Progenitor cell of endocrine pancreas (in vitro differentiated cells): ENCODE results near the gene EXOC6B. TPM values are rescaled to one million over a fixed set of nuclear protein-coding genes. Genes with fewer than 3 reads are reported as not detected.

Experiments used
- DNase-seq: peaks from one replicate; pipeline ENCODE4 v3.0.0; 2021; ENCODE audit warnings: low spot score; ENCODE audit not compliant: unreplicated experiment
- H3K27ac Mint-ChIP-seq: 2 replicates; pipeline ENCODE4 v1.8.0; 2021; ENCODE audit warnings: mild to moderate bottlenecking, moderate library complexity, mixed read lengths
- H3K27me3 Mint-ChIP-seq: 2 replicates; pipeline ENCODE4 v1.8.0; 2021; ENCODE audit warnings: mixed read lengths
- H3K36me3 Mint-ChIP-seq: 2 replicates; pipeline ENCODE4 v1.8.0; 2022; ENCODE audit warnings: mixed read lengths; ENCODE audit not compliant: insufficient read depth
- H3K4me1 Mint-ChIP-seq: 2 replicates; pipeline ENCODE4 v1.8.0; 2021; ENCODE audit warnings: low read depth, mixed read lengths
- H3K4me3 Mint-ChIP-seq: 2 replicates; pipeline ENCODE4 v1.8.0; 2021; ENCODE audit warnings: low read depth, mild to moderate bottlenecking, moderate library complexity, mixed read lengths
- H3K9me3 Mint-ChIP-seq: 2 replicates; pipeline ENCODE4 v1.8.0; 2021; ENCODE audit warnings: low read depth, mixed read lengths
- CTCF ChIP-seq: fragments of 200-600 bp; sonication (generic); IDR thresholded peaks from one replicate; pipeline ENCODE4 v1.5.0; 2021; ENCODE audit warnings: antibody characterized with exemption, mild to moderate bottlenecking; ENCODE audit not compliant: unreplicated experiment
- total RNA-seq: library from RNA; stranded (reverse); gene quantifications from 2 replicates; pipeline ENCODE4 v1.2.1, GENCODE V29; 2021

EXOC6B gene
- total RNA-seq, 1 donor from 2014 or later = 71.9 TPM

- peaks cover 7% of the 10 kb centered on the region for H3K36me3 Mint-ChIP-seq
- peaks cover 24% of the 10 kb centered on the region for H3K4me1 Mint-ChIP-seq
- no peak overlapping the region for H3K4me3 Mint-ChIP-seq
- H3K27ac Mint-ChIP-seq = no peak overlapping the region
- no peak for TF ChIP-seq CTCF
- peaks cover 12% of the 10 kb centered on the region for H3K9me3 Mint-ChIP-seq
- no peak for DNase-seq
- no peaks in the 10 kb centered on the region for H3K27me3 Mint-ChIP-seq
These were observed 570.9 kb downstream of the EXOC6B start for GRCh38 chr2:72254831-72255451.

GRCh38 chr2:72238311-72238710 is 587.5 kb downstream of the EXOC6B start:
- H3K9me3 Mint-ChIP-seq = peaks cover 6% of the 10 kb centered on the region
- no peak for DNase-seq
- no peaks in the 10 kb centered on the region for H3K27me3 Mint-ChIP-seq
- no peak overlapping the region for H3K4me3 Mint-ChIP-seq
- peaks cover 16% of the 10 kb centered on the region for H3K4me1 Mint-ChIP-seq
- peaks cover 1% of the 10 kb centered on the region for H3K36me3 Mint-ChIP-seq
- H3K27ac Mint-ChIP-seq = no peak overlapping the region
- no peak for TF ChIP-seq CTCF

- Mint-ChIP-seq H3K4me3 (no peak overlapping the region), H3K4me1 (peaks cover 16% of the 10 kb centered on the region), H3K36me3 (peaks cover 3% of the 10 kb centered on the region), H3K27me3 (no peaks in the 10 kb centered on the region), H3K9me3 (peaks cover 6% of the 10 kb centered on the region), H3K27ac (no peak overlapping the region)
- DNase-seq = no peak
- no peak for TF ChIP-seq CTCF
These were observed 588.3 kb downstream of the EXOC6B start for GRCh38 chr2:72237549-72237948.

- H3K27ac Mint-ChIP-seq = no peak overlapping the region
These were observed 589.3 kb downstream of the EXOC6B start for GRCh38 chr2:72236445-72237067.

More at GRCh38 chr2:72236445-72237067, 589.3 kb downstream of the EXOC6B start:
- Mint-ChIP-seq H3K36me3 (peaks cover 3% of the 10 kb centered on the region), H3K27me3 (no peaks in the 10 kb centered on the region), H3K9me3 (peaks cover 6% of the 10 kb centered on the region), H3K4me1 (peaks cover 16% of the 10 kb centered on the region), H3K4me3 (no peak overlapping the region)
- no peak for TF ChIP-seq CTCF
- DNase-seq = no peak
